Astrocyte of the spinal cord (primary cell): ENCODE data around the gene WNT4.

ENCODE experiments used
- DNase-seq: peaks from one replicate; pipeline ENCODE4 v3.0.0; 2011; ENCODE audit warnings: low read depth, low spot score
- H3K4me3 ChIP-seq: 2 replicates; pipeline ENCODE4 v1.5.1; 2011; ENCODE audit warnings: low read depth, mild to moderate bottlenecking, low read length, moderate library complexity
- in situ Hi-C: cut with HindIII; loops from 2 replicates; pipeline ENCODE4 v1.10.0; 2017; ENCODE audit warnings: low sequenced_read_pairs
- TF ChIP-seq, protein P1 (sequence below): IDR thresholded peaks from 2 replicates; pipeline ENCODE4 v1.5.1; 2012; ENCODE audit warnings: low read depth, mild to moderate bottlenecking, low read length, inconsistent platforms

Gene WNT4

DNA sequence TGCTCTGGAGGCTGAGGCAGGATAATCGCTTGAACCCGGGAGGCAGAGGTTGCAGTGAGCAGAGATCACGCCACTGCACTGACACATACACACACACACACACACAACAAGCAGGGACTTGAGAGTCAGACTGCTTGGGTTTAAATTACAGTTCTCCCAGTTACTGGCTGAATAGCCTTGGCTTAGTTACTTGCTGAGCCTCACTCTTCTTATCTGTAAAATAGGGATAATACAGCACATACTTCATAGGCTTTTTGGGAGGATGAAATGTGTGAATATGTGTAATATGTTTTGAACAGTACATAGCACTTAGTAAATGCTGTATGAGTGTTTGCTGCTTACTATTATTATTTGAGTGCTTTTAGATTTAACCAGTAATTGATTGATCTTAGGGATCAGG is 66.6 kb downstream of the WNT4 start:
- DNase-seq: no peak
- in situ Hi-C loops: no loop called here
- TF ChIP-seq, protein P1, sequence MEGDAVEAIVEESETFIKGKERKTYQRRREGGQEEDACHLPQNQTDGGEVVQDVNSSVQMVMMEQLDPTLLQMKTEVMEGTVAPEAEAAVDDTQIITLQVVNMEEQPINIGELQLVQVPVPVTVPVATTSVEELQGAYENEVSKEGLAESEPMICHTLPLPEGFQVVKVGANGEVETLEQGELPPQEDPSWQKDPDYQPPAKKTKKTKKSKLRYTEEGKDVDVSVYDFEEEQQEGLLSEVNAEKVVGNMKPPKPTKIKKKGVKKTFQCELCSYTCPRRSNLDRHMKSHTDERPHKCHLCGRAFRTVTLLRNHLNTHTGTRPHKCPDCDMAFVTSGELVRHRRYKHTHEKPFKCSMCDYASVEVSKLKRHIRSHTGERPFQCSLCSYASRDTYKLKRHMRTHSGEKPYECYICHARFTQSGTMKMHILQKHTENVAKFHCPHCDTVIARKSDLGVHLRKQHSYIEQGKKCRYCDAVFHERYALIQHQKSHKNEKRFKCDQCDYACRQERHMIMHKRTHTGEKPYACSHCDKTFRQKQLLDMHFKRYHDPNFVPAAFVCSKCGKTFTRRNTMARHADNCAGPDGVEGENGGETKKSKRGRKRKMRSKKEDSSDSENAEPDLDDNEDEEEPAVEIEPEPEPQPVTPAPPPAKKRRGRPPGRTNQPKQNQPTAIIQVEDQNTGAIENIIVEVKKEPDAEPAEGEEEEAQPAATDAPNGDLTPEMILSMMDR: no peak
- no peak overlapping the region for H3K4me3 ChIP-seq

DNA sequence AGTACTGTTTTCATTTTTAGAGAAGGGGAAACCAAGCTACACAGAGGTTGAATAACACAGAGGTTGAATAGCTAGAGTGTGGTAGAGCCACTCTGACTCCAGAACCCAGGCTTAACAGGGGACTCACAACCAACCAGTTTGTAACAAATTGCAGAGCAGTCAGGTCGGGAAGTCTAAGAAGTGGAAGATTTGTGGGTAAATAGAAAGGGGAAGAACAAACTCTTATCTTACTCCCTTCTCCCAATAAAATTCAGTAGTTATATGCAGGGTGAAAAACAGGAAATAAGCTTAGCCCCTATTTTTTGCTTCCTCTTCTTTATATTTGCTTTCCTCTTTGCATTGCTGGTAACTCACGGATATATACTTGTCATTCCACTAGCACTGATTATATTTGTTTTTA is 67.2 kb downstream of the WNT4 start:
- TF ChIP-seq, protein P1: no peak
- no peak for DNase-seq
- H3K4me3 ChIP-seq: no peak overlapping the region
- in situ Hi-C loops: no loop called here

- no peak overlapping the region for H3K4me3 ChIP-seq
- in situ Hi-C loops: no loop called here
- TF ChIP-seq, protein P1: no peak
These were observed 68.1 kb downstream of the WNT4 start for GRCh38 chr1:22074803-22075202.

GRCh38 chr1:22071511-22071910 is 71.4 kb downstream of the WNT4 start:
- in situ Hi-C loops: no loop called here
- H3K4me3 ChIP-seq: no peak overlapping the region
- TF ChIP-seq, protein P1: no peak
- no peak for DNase-seq

More at GRCh38 chr1:22074803-22075202, 68.1 kb downstream of the WNT4 start:
- no peak for DNase-seq
